GM12873 (cell line): ENCODE measurements around the gene BMPER.

Experiments
- CTCF ChIP-seq: IDR thresholded peaks from 2 replicates; pipeline ENCODE4 v1.5.1; 2012; ENCODE audit warnings: low read depth, mild to moderate bottlenecking, moderate library complexity, low read length, control low read depth; ENCODE audit not compliant: insufficient read depth; ENCODE audit errors: missing control alignments

Gene BMPER

GRCh38 chr7:34104992-34105391 lies 199.7 kb downstream of the BMPER start:
- no peak for TF ChIP-seq CTCF

- no peak for TF ChIP-seq CTCF
Measured at GRCh38 chr7:34107276-34107675, 201.9 kb downstream of the BMPER start.

GRCh38 chr7:34108165-34108564 lies 202.8 kb downstream of the BMPER start:
- no peak for TF ChIP-seq CTCF

GRCh38 chr7:34109936-34110780 lies 204.8 kb downstream of the BMPER start:
- TF ChIP-seq CTCF = no peak

GRCh38 chr7:34111031-34111430 lies 205.7 kb downstream of the BMPER start:
- no peak for TF ChIP-seq CTCF

GRCh38 chr7:34115503-34115902 lies 210.2 kb downstream of the BMPER start:
- no peak for TF ChIP-seq CTCF

GRCh38 chr7:34117573-34117972 lies 212.2 kb downstream of the BMPER start:
- no peak for TF ChIP-seq CTCF

GRCh38 chr7:34121366-34121765 lies 216.0 kb downstream of the BMPER start:
- TF ChIP-seq CTCF = no peak
